Measurements from ENCODE around the gene NOS1AP. TPM values are rescaled to one million over a fixed set of nuclear protein-coding genes. Genes with fewer than 3 reads are reported as not detected.

The NOS1AP gene
- total and polyA plus RNA-seq, 4 donors = 0.97 to 4.8 (median 3.0) TPM

- Histone ChIP-seq H3K4me3 (ENCODE audit: low read length in 2 of 2) (no peak overlapping the region), H3K36me3 (ENCODE audit: control insufficient read depth in 1 of 2, insufficient read depth in 2 of 2, low read length in 1 of 2) (no peaks in the 10 kb centered on the region), H3K9me3 (ENCODE audit: control insufficient read depth, low read length) (no peaks in the 10 kb centered on the region), H3K27me3 (ENCODE audit: control insufficient read depth in 1 of 2, insufficient read depth in 2 of 2, low read length in 1 of 2) (no peaks in the 10 kb centered on the region), H3K27ac (ENCODE audit: low read depth in 1 of 2, low read length in 2 of 2) (no peak overlapping the region), H3K4me1 (ENCODE audit: control insufficient read depth in 1 of 2, insufficient read depth in 2 of 2, low read length in 2 of 2) (peaks cover 0 to 2% of the 10 kb centered on the region in 2 donors)
- ATAC-seq (ENCODE audit: low FRiP score) = no peak
- DNase-seq = no peak
- intact Hi-C loops (cut with DNase I) = no loop called here
- WGBS, 2 donors = 14 to 18% methylated on average over 3 of the region's 3 CpGs
Observed at GRCh38 chr1:162230096-162230495, 160.6 kb downstream of the NOS1AP start.

GRCh38 chr1:162230517-162230916, 161.0 kb downstream of the NOS1AP start:
- Histone ChIP-seq H3K27ac (ENCODE audit: low read depth in 1 of 2, low read length in 2 of 2) (no peak overlapping the region), H3K4me1 (ENCODE audit: control insufficient read depth in 1 of 2, insufficient read depth in 2 of 2, low read length in 2 of 2) (peaks cover 0 to 2% of the 10 kb centered on the region in 2 donors), H3K27me3 (ENCODE audit: control insufficient read depth in 1 of 2, insufficient read depth in 2 of 2, low read length in 1 of 2) (no peaks in the 10 kb centered on the region), H3K9me3 (ENCODE audit: control insufficient read depth, low read length) (no peaks in the 10 kb centered on the region), H3K4me3 (ENCODE audit: low read length in 2 of 2) (no peak overlapping the region), H3K36me3 (ENCODE audit: control insufficient read depth in 1 of 2, insufficient read depth in 2 of 2, low read length in 1 of 2) (no peaks in the 10 kb centered on the region)
- WGBS, 2 donors = 70 to 74% methylated on average over 3 of the region's 3 CpGs
- no peak for DNase-seq
- ATAC-seq (ENCODE audit: low FRiP score) = no peak
- intact Hi-C loops (cut with DNase I) = no loop called here

- Histone ChIP-seq H3K27me3 (ENCODE audit: control insufficient read depth in 1 of 2, insufficient read depth in 2 of 2, low read length in 1 of 2) (no peaks in the 10 kb centered on the region), H3K27ac (ENCODE audit: low read depth in 1 of 2, low read length in 2 of 2) (no peak overlapping the region), H3K4me3 (ENCODE audit: low read length in 2 of 2) (no peak overlapping the region), H3K36me3 (ENCODE audit: control insufficient read depth in 1 of 2, insufficient read depth in 2 of 2, low read length in 1 of 2) (no peaks in the 10 kb centered on the region), H3K9me3 (ENCODE audit: control insufficient read depth, low read length) (no peaks in the 10 kb centered on the region), H3K4me1 (ENCODE audit: control insufficient read depth in 1 of 2, insufficient read depth in 2 of 2, low read length in 2 of 2) (peaks cover 0 to 2% of the 10 kb centered on the region in 2 donors)
- 95 to 97% methylated on average over 3 of the region's 3 CpGs for WGBS, 2 donors
- intact Hi-C loops (cut with DNase I) = no loop called here
- ATAC-seq (ENCODE audit: low FRiP score) = no peak
- no peak for DNase-seq
Observed at GRCh38 chr1:162232034-162232711, 162.7 kb downstream of the NOS1AP start.

GRCh38 chr1:162233066-162233465, 163.6 kb downstream of the NOS1AP start:
- 89 to 98% methylated on average over 1 of the region's 1 CpG for WGBS, 2 donors
- no peak overlapping the region for H3K4me3 ChIP-seq (ENCODE audit: low read length in 2 of 2)
- ATAC-seq (ENCODE audit: low FRiP score) = no peak
- no peaks in the 10 kb centered on the region for H3K36me3 ChIP-seq (ENCODE audit: control insufficient read depth in 1 of 2, insufficient read depth in 2 of 2, low read length in 1 of 2)
- no peak for DNase-seq
- H3K9me3 ChIP-seq (ENCODE audit: control insufficient read depth, low read length) = no peaks in the 10 kb centered on the region
- H3K27me3 ChIP-seq (ENCODE audit: control insufficient read depth in 1 of 2, insufficient read depth in 2 of 2, low read length in 1 of 2) = no peaks in the 10 kb centered on the region
- intact Hi-C loops (cut with DNase I) = no loop called here
- peaks cover 0 to 2% of the 10 kb centered on the region in 2 donors for H3K4me1 ChIP-seq (ENCODE audit: control insufficient read depth in 1 of 2, insufficient read depth in 2 of 2, low read length in 2 of 2)
- no peak overlapping the region for H3K27ac ChIP-seq (ENCODE audit: low read depth in 1 of 2, low read length in 2 of 2)

GRCh38 chr1:162233937-162234336, 164.4 kb downstream of the NOS1AP start:
- no peak overlapping the region for H3K27ac ChIP-seq (ENCODE audit: low read depth in 1 of 2, low read length in 2 of 2)
- H3K4me3 ChIP-seq (ENCODE audit: low read length in 2 of 2) = no peak overlapping the region
- no peaks in the 10 kb centered on the region for H3K9me3 ChIP-seq (ENCODE audit: control insufficient read depth, low read length)
- H3K4me1 ChIP-seq (ENCODE audit: control insufficient read depth in 1 of 2, insufficient read depth in 2 of 2, low read length in 2 of 2) = peaks cover 0 to 2% of the 10 kb centered on the region in 2 donors
- WGBS, 2 donors = 96 to 100% methylated on average over 1 of the region's 1 CpG
- no peaks in the 10 kb centered on the region for H3K27me3 ChIP-seq (ENCODE audit: control insufficient read depth in 1 of 2, insufficient read depth in 2 of 2, low read length in 1 of 2)
- ATAC-seq (ENCODE audit: low FRiP score) (no peak), DNase-seq (no peak)
- no peaks in the 10 kb centered on the region for H3K36me3 ChIP-seq (ENCODE audit: control insufficient read depth in 1 of 2, insufficient read depth in 2 of 2, low read length in 1 of 2)
- intact Hi-C loops (cut with DNase I) = no loop called here

- Histone ChIP-seq H3K4me3 (ENCODE audit: low read length in 2 of 2) (no peak overlapping the region), H3K27ac (ENCODE audit: low read depth in 1 of 2, low read length in 2 of 2) (no peak overlapping the region), H3K9me3 (ENCODE audit: control insufficient read depth, low read length) (no peaks in the 10 kb centered on the region), H3K4me1 (ENCODE audit: control insufficient read depth in 1 of 2, insufficient read depth in 2 of 2, low read length in 2 of 2) (peaks cover 0 to 2% of the 10 kb centered on the region in 2 donors), H3K27me3 (ENCODE audit: control insufficient read depth in 1 of 2, insufficient read depth in 2 of 2, low read length in 1 of 2) (peaks cover 0 to 2% of the 10 kb centered on the region in 2 donors), H3K36me3 (ENCODE audit: control insufficient read depth in 1 of 2, insufficient read depth in 2 of 2, low read length in 1 of 2) (no peaks in the 10 kb centered on the region)
- ATAC-seq (ENCODE audit: low FRiP score) (no peak), DNase-seq (no peak)
- intact Hi-C loops (cut with DNase I) = no loop called here
- 95 to 98% methylated on average over 2 of the region's 2 CpGs for WGBS, 2 donors
Observed at GRCh38 chr1:162234571-162234970, 165.1 kb downstream of the NOS1AP start.

GRCh38 chr1:162235241-162235800, 165.8 kb downstream of the NOS1AP start:
- H3K9me3 ChIP-seq (ENCODE audit: control insufficient read depth, low read length) = no peaks in the 10 kb centered on the region
- H3K4me1 ChIP-seq (ENCODE audit: control insufficient read depth in 1 of 2, insufficient read depth in 2 of 2, low read length in 2 of 2) = no peaks in the 10 kb centered on the region
- 89 to 93% methylated on average over 7 of the region's 7 CpGs for WGBS, 2 donors
- H3K36me3 ChIP-seq (ENCODE audit: control insufficient read depth in 1 of 2, insufficient read depth in 2 of 2, low read length in 1 of 2) = no peaks in the 10 kb centered on the region
- H3K27me3 ChIP-seq (ENCODE audit: control insufficient read depth in 1 of 2, insufficient read depth in 2 of 2, low read length in 1 of 2) = peaks cover 0 to 2% of the 10 kb centered on the region in 2 donors
- ATAC-seq (ENCODE audit: low FRiP score) = no peak
- intact Hi-C loops (cut with DNase I) = no loop called here
- no peak for DNase-seq
- H3K27ac ChIP-seq (ENCODE audit: low read depth in 1 of 2, low read length in 2 of 2) = no peak overlapping the region
- H3K4me3 ChIP-seq (ENCODE audit: low read length in 2 of 2) = no peak overlapping the region

GRCh38 chr1:162236201-162236600, 166.7 kb downstream of the NOS1AP start:
- DNase-seq = no peak
- intact Hi-C loops (cut with DNase I) = no loop called here
- Histone ChIP-seq H3K36me3 (ENCODE audit: control insufficient read depth in 1 of 2, insufficient read depth in 2 of 2, low read length in 1 of 2) (no peaks in the 10 kb centered on the region), H3K4me1 (ENCODE audit: control insufficient read depth in 1 of 2, insufficient read depth in 2 of 2, low read length in 2 of 2) (no peaks in the 10 kb centered on the region), H3K27ac (ENCODE audit: low read depth in 1 of 2, low read length in 2 of 2) (no peak overlapping the region), H3K4me3 (ENCODE audit: low read length in 2 of 2) (no peak overlapping the region), H3K27me3 (ENCODE audit: control insufficient read depth in 1 of 2, insufficient read depth in 2 of 2, low read length in 1 of 2) (peaks cover 0 to 2% of the 10 kb centered on the region in 2 donors), H3K9me3 (ENCODE audit: control insufficient read depth, low read length) (no peaks in the 10 kb centered on the region)
- 62 to 67% methylated on average over 3 of the region's 3 CpGs for WGBS, 2 donors
- no peak for ATAC-seq (ENCODE audit: low FRiP score)

GRCh38 chr1:162236618-162237017, 167.1 kb downstream of the NOS1AP start:
- intact Hi-C loops (cut with DNase I) = no loop called here
- ATAC-seq (ENCODE audit: low FRiP score) = no peak
- DNase-seq = no peak
- H3K9me3 ChIP-seq (ENCODE audit: control insufficient read depth, low read length) = no peaks in the 10 kb centered on the region
- no peak overlapping the region for H3K4me3 ChIP-seq (ENCODE audit: low read length in 2 of 2)
- peaks cover 0 to 3% of the 10 kb centered on the region in 2 donors for H3K27me3 ChIP-seq (ENCODE audit: control insufficient read depth in 1 of 2, insufficient read depth in 2 of 2, low read length in 1 of 2)
- no peak overlapping the region for H3K27ac ChIP-seq (ENCODE audit: low read depth in 1 of 2, low read length in 2 of 2)
- 88 to 91% methylated on average over 2 of the region's 2 CpGs for WGBS, 2 donors
- no peaks in the 10 kb centered on the region for H3K4me1 ChIP-seq (ENCODE audit: control insufficient read depth in 1 of 2, insufficient read depth in 2 of 2, low read length in 2 of 2)
- H3K36me3 ChIP-seq (ENCODE audit: control insufficient read depth in 1 of 2, insufficient read depth in 2 of 2, low read length in 1 of 2) = no peaks in the 10 kb centered on the region

Measured in aorta (tissue), 5 donors.